ENCODE results near the gene MFN2. TPM values are rescaled to one million over a fixed set of nuclear protein-coding genes. Genes with fewer than 3 reads are reported as not detected.
"Not testable (repeated sequence)": the region's sequence is repeated elsewhere in the genome, so short reads cannot be mapped to it uniquely, and the experiment has no call there.

The MFN2 gene
- total RNA-seq, 1 donor from 2014 or later: 663 TPM

DNA sequence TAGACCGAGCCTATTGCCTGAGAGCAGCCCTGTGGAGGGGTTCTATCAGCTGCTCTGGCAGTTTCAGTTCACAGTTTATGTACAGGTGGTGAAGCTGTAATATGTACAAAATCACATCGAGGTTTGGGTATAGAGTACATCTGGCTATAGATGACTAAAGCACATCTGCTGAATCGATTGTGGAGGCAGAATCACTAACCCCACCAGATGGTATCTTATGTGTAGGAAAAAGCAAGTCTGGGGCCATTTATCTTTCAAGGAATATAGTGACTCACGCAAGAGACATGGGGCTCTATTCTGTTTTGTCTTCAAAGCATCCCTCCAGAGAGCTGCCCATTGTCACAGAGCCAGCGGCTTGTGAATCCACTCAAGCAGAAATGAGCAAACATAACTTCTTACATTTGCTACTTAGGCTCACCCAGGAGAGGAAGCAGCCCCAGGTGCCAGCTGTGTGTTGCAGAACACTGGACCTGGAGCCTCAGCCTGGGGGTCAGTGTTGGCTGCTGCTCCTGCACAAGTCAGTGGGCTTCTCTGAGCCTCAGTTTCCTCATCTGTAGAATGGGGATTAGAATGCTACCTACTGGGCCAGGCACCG is 60.3 kb downstream of the MFN2 start:
- Histone ChIP-seq H3K4me1 (peaks cover 4% of the 10 kb centered on the region), H3K9me3 (replicated peaks) (no peaks in the 10 kb centered on the region), H3K4me3 (no peak overlapping the region), H3K36me3 (no peaks in the 10 kb centered on the region), H3K27me3 (ENCODE audit: low read depth) (peaks cover 4% of the 10 kb centered on the region), H3K27ac (replicated peaks) (no peak overlapping the region)
- DNase-seq: no peak
- intact Hi-C loops (cut with micrococcal nuclease): no loop called here
- TF ChIP-seq, protein P1, sequence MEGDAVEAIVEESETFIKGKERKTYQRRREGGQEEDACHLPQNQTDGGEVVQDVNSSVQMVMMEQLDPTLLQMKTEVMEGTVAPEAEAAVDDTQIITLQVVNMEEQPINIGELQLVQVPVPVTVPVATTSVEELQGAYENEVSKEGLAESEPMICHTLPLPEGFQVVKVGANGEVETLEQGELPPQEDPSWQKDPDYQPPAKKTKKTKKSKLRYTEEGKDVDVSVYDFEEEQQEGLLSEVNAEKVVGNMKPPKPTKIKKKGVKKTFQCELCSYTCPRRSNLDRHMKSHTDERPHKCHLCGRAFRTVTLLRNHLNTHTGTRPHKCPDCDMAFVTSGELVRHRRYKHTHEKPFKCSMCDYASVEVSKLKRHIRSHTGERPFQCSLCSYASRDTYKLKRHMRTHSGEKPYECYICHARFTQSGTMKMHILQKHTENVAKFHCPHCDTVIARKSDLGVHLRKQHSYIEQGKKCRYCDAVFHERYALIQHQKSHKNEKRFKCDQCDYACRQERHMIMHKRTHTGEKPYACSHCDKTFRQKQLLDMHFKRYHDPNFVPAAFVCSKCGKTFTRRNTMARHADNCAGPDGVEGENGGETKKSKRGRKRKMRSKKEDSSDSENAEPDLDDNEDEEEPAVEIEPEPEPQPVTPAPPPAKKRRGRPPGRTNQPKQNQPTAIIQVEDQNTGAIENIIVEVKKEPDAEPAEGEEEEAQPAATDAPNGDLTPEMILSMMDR (IDR thresholded peaks at IDR 0.05; ENCODE audit: borderline replicate concordance): no peak

DNA sequence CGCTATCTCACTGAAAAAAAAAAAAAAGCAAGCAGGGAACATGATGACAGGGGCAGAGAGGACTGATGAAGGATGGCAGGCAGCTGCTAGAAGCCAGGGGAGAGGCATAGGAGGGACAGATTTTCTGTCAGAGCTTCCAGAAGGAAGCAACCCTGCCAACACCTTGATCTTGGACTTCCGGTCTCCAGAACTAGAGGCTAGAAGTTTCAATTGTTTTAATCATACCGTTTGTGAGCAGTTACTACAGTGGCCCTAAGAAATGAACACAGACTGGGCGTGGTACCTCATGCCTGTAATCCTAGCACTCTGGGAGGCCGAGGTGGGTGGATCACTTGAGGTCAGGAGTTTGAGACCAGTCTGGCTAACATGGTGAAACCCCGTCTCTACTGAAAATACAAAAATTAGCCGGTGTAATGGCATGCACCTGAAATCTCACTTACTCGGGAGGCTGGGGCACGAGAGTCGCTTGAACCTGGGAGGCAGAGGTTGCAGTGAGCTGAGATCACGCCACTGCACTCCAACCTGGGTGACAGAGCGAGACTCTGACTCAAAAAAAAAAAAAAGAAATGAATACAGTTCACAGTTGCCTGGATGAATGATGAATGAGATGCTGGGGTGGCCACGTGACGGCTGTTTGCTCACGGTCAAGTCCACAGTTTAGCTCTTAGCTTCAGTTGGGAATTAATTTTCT is 64.1 kb downstream of the MFN2 start:
- DNase-seq; H3K27ac ChIP-seq (replicated peaks): not testable (repeated sequence)

DNA sequence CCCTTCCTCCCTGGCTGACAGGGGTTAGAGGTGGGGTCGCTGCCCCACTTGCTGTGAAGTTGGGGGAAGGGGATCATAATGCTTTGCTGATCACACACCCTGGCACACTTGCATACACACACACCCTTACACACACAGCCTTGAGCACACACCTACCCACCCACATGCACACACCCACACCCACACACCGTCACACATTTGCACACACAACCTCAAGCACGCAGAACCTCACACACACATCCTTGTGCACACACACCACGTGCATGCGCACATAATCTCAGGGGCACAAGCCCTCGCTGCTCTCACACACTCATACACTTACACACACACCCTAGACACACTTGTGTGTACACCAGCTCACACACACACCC is 66.5 kb downstream of the MFN2 start:
- Histone ChIP-seq H3K36me3 (no peaks in the 10 kb centered on the region), H3K27me3 (ENCODE audit: low read depth) (peaks cover 21% of the 10 kb centered on the region), H3K27ac (replicated peaks) (no peak overlapping the region), H3K9me3 (replicated peaks) (no peaks in the 10 kb centered on the region), H3K4me1 (peaks cover 3% of the 10 kb centered on the region), H3K4me3 (no peak overlapping the region)
- TF ChIP-seq, protein P1 (IDR thresholded peaks at IDR 0.05; ENCODE audit: borderline replicate concordance): no peak
- intact Hi-C loops (cut with micrococcal nuclease): no loop called here
- DNase-seq: no peak

More for the DNA sequence above, 64.1 kb downstream of the MFN2 start:
- peaks cover 17% of the 10 kb centered on the region for H3K27me3 ChIP-seq (ENCODE audit: low read depth)
- H3K36me3 ChIP-seq; intact Hi-C loops (cut with micrococcal nuclease); H3K4me1 ChIP-seq; H3K4me3 ChIP-seq; H3K9me3 ChIP-seq (replicated peaks): not testable (repeated sequence)

DNA sequence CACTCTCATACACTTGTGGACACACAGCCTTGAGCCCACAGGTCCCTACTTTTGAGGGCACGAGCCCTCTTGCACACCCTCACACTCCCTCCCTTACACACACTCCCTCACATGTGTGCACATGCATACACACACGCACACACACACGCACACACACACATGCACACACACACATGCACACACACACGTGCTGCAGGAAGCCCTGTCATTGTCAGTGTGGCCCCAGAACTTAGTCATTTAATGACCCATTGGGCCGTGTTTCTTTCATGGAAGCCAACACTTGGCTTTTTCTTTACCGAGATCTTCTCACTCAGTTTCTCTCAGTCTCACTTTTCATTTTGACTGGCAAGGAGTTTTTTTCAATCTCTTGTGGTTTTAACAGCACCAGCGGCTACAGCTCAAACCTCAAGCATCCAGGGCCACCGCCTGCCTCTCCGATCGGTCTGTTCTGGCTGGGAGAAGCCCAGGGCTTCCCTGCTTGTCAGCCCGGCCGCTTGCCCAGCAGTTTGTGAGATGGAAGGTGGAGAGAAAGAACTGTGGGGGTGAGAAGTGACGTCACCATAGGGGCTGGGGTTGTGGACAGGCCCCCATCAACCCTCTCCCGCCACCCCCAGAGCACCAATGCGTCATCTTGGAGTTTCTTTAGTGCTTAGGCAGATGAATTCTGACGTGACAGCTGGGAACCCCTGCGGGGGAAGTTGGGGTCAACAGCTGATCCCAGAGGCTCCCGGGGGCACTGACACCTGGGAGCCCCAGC is 67.1 kb downstream of the MFN2 start:
- no peak for DNase-seq
- Histone ChIP-seq H3K4me3 (no peak overlapping the region), H3K4me1 (peaks cover 9% of the 10 kb centered on the region), H3K27ac (replicated peaks) (no peak overlapping the region), H3K27me3 (ENCODE audit: low read depth) (peaks cover 21% of the 10 kb centered on the region), H3K9me3 (replicated peaks) (no peaks in the 10 kb centered on the region), H3K36me3 (no peaks in the 10 kb centered on the region)
- TF ChIP-seq, protein P1 (IDR thresholded peaks at IDR 0.05; ENCODE audit: borderline replicate concordance): no peak
- intact Hi-C loops (cut with micrococcal nuclease): no loop called here

DNA sequence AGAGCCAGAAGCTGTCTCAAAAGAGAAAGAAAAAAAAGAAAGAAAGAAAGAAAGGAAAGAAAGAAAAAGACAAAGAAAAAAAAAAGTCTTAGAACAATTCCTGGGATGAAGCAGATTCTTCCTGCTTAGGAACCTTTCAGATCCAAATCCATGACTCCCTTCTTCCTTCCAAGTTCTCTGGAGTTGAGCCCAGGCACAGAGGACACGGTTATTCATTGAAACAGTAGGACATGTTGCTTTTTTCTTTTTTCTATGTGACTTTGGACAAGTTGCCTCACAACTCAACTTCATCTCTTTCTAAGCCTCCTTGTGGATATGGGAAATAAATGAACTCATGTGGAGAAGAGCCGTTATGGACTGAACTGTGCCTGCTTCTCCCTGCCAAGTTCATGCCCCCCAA is 68.1 kb downstream of the MFN2 start:
- Histone ChIP-seq H3K9me3 (replicated peaks) (no peaks in the 10 kb centered on the region), H3K27ac (replicated peaks) (no peak overlapping the region), H3K36me3 (no peaks in the 10 kb centered on the region), H3K4me3 (no peak overlapping the region), H3K4me1 (peaks cover 19% of the 10 kb centered on the region), H3K27me3 (ENCODE audit: low read depth) (peaks cover 21% of the 10 kb centered on the region)
- TF ChIP-seq, protein P1 (IDR thresholded peaks at IDR 0.05; ENCODE audit: borderline replicate concordance): no peak
- intact Hi-C loops (cut with micrococcal nuclease): no loop called here
- no peak for DNase-seq

DNA sequence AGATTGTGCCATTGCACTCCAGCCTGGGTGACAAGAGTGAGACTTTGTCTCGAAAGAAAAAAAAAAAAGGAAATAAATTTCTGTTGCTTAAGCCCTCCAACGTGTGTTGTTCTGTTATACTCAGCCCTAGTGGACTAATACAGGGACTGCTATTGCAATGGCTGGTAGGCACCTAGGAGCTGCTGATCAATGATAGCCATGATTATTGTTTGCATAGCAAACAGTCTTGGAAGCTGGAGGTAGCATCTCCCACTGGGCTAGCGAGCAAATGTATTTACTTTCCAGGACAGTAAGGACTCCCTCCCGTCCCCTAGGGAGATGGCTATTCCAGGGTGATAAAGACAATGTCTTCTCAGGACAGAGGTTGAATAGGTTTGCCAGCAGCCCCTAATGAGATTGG is 69.4 kb downstream of the MFN2 start:
- H3K9me3 ChIP-seq (replicated peaks): no peaks in the 10 kb centered on the region
- no peak overlapping the region for H3K27ac ChIP-seq (replicated peaks)
- no peaks in the 10 kb centered on the region for H3K36me3 ChIP-seq
- DNase-seq: no peak
- TF ChIP-seq, protein P1 (IDR thresholded peaks at IDR 0.05; ENCODE audit: borderline replicate concordance): no peak
- peaks cover 21% of the 10 kb centered on the region for H3K27me3 ChIP-seq (ENCODE audit: low read depth)
- H3K4me3 ChIP-seq: no peak overlapping the region
- peaks cover 23% of the 10 kb centered on the region for H3K4me1 ChIP-seq
- intact Hi-C loops (cut with micrococcal nuclease): no loop called here
